A673 (cell line): ENCODE measurements around the gene HOXA9.

Experiments used
- CTCF ChIP-seq: fragments of 300-800, 200-600 bp; sonication (generic); conservative IDR thresholded peaks from 2 replicates; pipeline ENCODE4 v1.5.1; 2017; ENCODE audit warnings: low read depth, mild to moderate bottlenecking, antibody characterized with exemption, low read length, moderate library complexity, mixed read lengths
- EZH2 ChIP-seq: fragments of 200-600 bp; sonication (generic); IDR thresholded peaks from 2 replicates; pipeline ENCODE4 v1.6.1; 2017; ENCODE audit warnings: borderline replicate concordance, low read depth, mild to moderate bottlenecking, mixed read lengths, antibody characterized with exemption, low read length; ENCODE audit not compliant: poor library complexity, severe bottlenecking

- no peak for TF ChIP-seq CTCF
- TF ChIP-seq EZH2: no peak
Measured at GRCh38 chr7:27137640-27138315, 27.6 kb downstream of the HOXA9 start.
